GM15510 (cell line): Measurements from ENCODE around the gene JAGN1.

ENCODE experiments used
- POLR2A ChIP-seq: IDR thresholded peaks from 3 replicates; pipeline ENCODE4 v1.6.1; 2011; ENCODE audit warnings: borderline replicate concordance; ENCODE audit not compliant: insufficient read length; ENCODE audit errors: extremely low read depth

JAGN1 gene

GRCh38 chr3:9891072-9891622 is 737 bp downstream of the JAGN1 start:
- no peak for TF ChIP-seq POLR2A

GRCh38 chr3:9893739-9894138 is 3.3 kb downstream of the JAGN1 start:
- TF ChIP-seq POLR2A, result no peak

DNA sequence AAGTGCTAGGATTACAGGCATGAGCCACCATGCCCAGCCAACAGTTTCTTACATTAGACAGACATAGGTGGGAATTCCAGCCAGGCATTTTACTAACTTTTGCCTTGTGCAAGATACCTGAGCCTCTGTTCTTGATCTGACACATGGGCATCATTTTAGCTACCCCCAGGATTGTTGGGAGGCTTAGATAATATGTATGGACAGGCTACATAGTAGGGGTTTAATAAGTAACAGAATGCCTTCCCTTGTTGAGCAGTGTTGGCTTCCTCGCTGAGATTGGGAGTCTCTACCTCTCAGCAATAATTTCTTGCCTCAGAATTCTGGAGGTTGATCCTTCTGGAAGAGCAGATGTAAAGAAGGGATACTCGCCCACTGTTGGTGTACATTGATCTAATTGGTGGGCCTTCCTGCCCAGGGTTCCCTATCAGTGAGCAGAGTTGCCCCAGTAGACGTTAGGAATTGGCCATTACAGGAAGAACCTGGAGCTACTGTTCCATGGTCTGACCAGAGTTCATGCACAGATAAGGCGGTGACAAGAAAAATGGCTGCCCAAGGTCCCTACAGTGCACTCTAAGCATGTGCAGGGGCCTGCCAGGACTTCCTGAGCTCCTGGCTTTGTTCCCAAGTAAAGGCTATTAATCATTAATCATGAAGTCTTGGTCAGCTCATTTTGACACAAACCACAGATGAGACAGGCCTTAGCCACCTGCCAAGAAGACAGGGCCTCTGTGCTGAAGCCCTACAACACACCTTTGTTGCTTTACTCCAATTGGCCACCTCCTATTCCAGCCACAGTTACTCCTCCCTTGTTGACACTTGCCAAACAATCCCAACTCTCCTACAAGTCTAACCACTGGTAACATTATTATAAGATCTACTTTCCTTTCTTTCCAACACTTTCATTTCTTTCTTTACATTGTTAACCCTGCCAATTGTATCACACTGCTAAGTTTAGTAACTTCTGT is 7.3 kb downstream of the JAGN1 start:
- no peak for TF ChIP-seq POLR2A

DNA sequence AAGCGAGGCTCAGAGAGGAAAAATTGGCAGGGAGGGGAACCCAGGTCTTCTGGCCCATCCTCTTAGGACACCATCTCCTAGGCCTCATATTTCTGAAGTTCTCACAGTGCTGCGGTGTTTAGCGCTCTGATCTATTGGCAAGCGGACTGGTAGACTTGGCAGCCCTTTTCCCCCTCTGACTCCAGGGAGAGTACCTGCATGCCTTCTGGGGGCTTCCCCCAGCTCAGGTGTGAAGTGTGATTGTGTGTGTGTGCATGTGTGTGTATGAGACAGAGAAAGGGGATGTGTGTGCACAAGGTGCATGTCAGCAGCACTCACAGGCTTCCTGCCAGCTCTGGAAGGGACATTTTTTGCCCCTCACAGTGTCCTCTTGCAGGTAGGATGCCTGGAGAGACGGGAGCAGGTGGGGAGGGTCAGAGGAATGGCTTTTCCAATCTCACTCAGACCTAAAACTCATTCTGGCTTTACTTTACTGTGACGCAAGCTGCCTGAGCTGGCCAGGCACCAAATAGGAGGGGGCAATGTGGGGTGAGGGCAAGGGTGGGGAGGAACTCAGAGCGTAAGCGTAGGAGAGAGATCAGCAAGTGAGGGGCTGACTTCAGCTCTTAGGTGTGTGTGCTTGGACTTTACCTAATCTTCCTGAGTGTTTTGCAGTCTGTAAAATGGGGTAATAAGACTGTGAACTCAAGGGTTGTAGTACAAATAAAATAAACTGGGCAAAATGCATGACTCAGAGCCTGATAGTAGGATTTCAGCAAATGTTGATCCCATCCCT is 8.2 kb downstream of the JAGN1 start:
- TF ChIP-seq POLR2A, result no peak

DNA sequence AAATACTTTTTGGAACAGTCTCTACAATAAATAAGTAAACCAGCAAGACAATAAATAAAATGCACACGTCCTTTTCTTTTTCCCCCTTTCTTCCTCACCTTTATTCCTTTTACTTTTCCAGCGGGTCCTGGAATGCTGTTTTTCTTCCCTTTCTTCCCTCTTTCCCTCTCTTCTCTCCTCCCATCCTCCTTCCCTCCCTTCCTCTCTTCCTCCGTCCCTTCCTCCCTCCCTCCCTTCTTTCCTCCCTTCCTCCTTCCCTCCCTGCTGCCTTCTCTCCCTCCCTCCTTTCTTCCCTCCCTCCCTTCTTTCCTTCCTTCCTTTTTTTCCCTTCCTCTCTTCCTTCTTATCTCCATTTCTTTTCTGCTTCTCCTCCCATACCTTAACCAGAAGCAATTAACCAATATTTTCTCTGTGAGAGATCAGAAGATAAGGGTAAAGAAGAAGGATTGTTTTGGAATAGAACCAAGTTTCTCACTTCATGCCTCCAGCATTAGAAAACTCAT is 8.9 kb downstream of the JAGN1 start:
- TF ChIP-seq POLR2A, result no peak

DNA sequence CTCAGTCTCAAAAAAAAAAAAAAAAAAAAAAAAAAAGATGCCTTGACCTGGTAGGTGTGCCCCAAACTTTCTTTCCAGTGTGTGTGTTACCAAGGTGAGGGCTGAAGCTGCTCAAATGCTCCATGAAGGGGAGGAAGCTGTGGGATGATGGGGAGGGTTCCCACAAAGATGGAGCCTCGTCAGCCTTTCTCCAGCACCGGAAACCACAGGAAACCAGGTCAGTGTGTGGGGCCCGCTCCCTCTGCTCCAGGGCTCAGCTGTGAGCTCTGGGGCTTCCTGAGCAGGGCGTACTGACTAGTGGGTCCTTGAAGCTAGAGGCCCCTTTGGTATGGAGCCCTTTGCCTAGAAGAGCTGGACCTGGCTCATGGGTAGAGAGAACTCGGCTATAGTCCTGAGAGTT is 11.6 kb downstream of the JAGN1 start:
- no peak for TF ChIP-seq POLR2A

DNA sequence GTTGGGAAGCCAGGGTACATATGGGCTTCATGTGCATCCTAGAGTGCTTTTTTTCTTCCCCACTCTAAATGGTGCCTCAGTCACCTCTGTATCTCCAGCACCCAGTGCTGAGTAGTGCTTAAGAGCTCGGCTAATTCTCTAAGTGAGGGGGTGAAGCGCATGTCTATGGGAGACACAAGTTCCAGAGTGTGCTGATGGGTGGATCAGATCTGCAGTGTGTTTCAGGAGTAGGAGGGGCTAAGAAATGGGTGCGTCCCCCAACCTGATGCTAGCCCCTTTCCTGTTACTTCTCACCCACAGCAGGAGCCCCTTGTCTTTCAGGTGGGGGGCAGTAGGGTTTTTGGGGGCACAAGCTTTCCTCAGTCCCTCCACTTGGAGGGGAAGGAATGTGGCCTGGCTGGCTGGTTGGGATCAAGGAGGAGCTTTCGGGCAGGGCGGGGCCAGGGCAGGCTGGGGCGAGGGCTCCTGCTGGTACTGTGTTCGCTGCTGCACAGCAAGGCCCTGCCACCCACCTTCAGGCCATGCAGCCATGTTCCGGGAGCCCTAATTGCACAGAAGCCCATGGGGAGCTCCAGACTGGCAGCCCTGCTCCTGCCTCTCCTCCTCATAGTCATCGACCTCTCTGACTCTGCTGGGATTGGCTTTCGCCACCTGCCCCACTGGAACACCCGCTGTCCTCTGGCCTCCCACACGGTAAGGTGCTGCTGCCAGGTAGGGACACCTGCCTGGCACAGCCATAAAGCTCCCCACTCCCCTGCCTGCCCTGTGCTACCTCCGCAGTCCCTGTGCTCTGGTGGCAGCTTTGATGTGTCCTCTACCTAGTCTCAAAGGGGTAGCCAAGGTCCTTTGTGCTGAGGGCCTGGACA is 12.2 kb downstream of the JAGN1 start, which contains the start of gene IL17RE:
TSS of gene IL17RE (plus strand) at position 477 of the 866 bp plus-strand sequence. CDS start at position 562, 85 bp downstream.
- TF ChIP-seq POLR2A, result no peak

DNA sequence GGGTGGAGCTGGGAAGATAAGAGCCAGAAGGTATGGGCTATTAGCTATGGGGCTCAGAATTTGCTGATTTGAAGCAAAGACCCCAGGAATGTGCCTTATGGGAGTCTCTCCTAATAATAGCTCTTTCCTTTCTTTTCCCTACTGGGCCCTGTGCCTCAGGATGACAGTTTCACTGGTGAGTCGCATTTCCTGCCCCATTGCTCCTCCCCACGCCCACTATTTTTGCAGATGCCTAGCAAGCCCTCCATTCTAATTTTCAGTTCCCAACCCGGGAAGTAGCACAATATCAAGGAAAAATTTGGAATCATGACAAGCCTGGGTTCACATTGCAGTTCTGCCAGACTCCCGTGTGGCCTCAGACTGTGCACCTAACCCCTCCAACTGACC is 12.8 kb downstream of the JAGN1 start:
- TF ChIP-seq POLR2A, result no peak

GRCh38 chr3:9903904-9904303 is 13.5 kb downstream of the JAGN1 start:
- TF ChIP-seq POLR2A, result no peak

- TF ChIP-seq POLR2A, result no peak
These were observed 16.1 kb downstream of the JAGN1 start for GRCh38 chr3:9906480-9906879.

GRCh38 chr3:9908286-9908685 is 17.9 kb downstream of the JAGN1 start:
- no peak for TF ChIP-seq POLR2A

GRCh38 chr3:9909221-9910013 is 19.0 kb downstream of the JAGN1 start:
- no peak for TF ChIP-seq POLR2A

GRCh38 chr3:9911863-9912262 is 21.5 kb downstream of the JAGN1 start:
- no peak for TF ChIP-seq POLR2A
